H1 (cell line): Measurements from ENCODE around the gene DHRS13. TPM values are rescaled to one million over a fixed set of nuclear protein-coding genes. Genes with fewer than 3 reads are reported as not detected.

Source experiments
- CTCF ChIA-PET: fragments of 300-600 bp; sonication (Branson Sonifier 250); formaldehyde crosslinking; loops from one replicate; lab custom pipeline; 2021; ENCODE audit not compliant: partially characterized antibody; lab: Charles Lee
- POLR2A ChIA-PET: fragments of 300-600 bp; sonication (Branson Sonifier 250); formaldehyde crosslinking; loops from one replicate; lab custom pipeline; 2021; ENCODE audit warnings: inconsistent platforms; ENCODE audit not compliant: partially characterized antibody; lab: Charles Lee
- DNase-seq, 2 experiments: peaks; one replicate each; pipeline versions ENCODE4 v3.0.0 to v3.0.0-alpha.2; 2010 to 2022; ENCODE audit warnings: low spot score in 2 of 2, low read depth in 1 of 2, mixed read lengths in 1 of 2
- FAIRE-seq: peaks from 2 replicates; lab custom pipeline; 2011; peaks lifted over from hg19 to GRCh38; lab: Jason Lieb, UNC
- H2AFZ ChIP-seq: 2 replicates; pipeline ENCODE4 v1.8.1; 2012; ENCODE audit warnings: low read length, inconsistent platforms
- H2AK5ac ChIP-seq: 2 replicates; pipeline ENCODE4 v1.6.1; 2013; ENCODE audit warnings: low read depth, low read length
- H2BK120ac ChIP-seq: replicated peaks from 2 replicates; pipeline ENCODE3; 2013; ENCODE audit warnings: low read depth, low read length, inconsistent platforms
- H2BK12ac ChIP-seq: 2 replicates; pipeline ENCODE4 v1.6.1; 2013; ENCODE audit warnings: low read depth, low read length
- H2BK15ac ChIP-seq: 2 replicates; pipeline ENCODE4 v1.6.1; 2013; ENCODE audit warnings: low read length
- H2BK20ac ChIP-seq: 2 replicates; pipeline ENCODE4 v1.6.1; 2013; ENCODE audit warnings: low read length
- H2BK5ac ChIP-seq: 2 replicates; pipeline ENCODE4 v1.6.1; 2013; ENCODE audit warnings: low read depth, low read length
- H3K14ac ChIP-seq: 2 replicates; pipeline ENCODE4 v1.6.1; 2013; ENCODE audit warnings: inconsistent platforms; ENCODE audit not compliant: insufficient read length
- H3K18ac ChIP-seq: 2 replicates; pipeline ENCODE4 v1.6.1; 2013; ENCODE audit warnings: low read length; ENCODE audit errors: extremely low read depth
- H3K23ac ChIP-seq: 2 replicates; pipeline ENCODE4 v1.6.1; 2013; ENCODE audit warnings: inconsistent platforms; ENCODE audit not compliant: insufficient read length
- H3K23me2 ChIP-seq: 2 replicates; pipeline ENCODE4 v1.6.1; 2013; ENCODE audit warnings: low read depth, low read length
- H3K27ac ChIP-seq: 2 replicates; pipeline ENCODE4 v1.6.1; 2011; ENCODE audit warnings: low read depth, low read length, inconsistent platforms
- H3K27me3 ChIP-seq, 4 experiments: replicated peaks in 1 of 4; 1 replicate in 1 of 4; 2 replicates in 3 of 4; pipeline versions ENCODE4 v1.6.1 to v1.8.1; 2011 to 2013; ENCODE audit warnings: low read length in 3 of 4, mild to moderate bottlenecking in 3 of 4, inconsistent platforms in 2 of 4, mixed read lengths in 2 of 4, moderate library complexity in 1 of 4; ENCODE audit not compliant: control insufficient read depth in 3 of 4, insufficient read depth in 3 of 4; ENCODE audit errors: extremely low read depth in 1 of 4
- H3K36me3 ChIP-seq, 4 experiments: 2 replicates each; pipeline versions ENCODE4 v1.6.1 to v1.8.1; 2011 to 2013; ENCODE audit warnings: mild to moderate bottlenecking in 4 of 4, low read length in 3 of 4, moderate library complexity in 2 of 4, control low read depth in 1 of 4, inconsistent platforms in 1 of 4; ENCODE audit not compliant: insufficient read depth in 4 of 4, control insufficient read depth in 2 of 4
- H3K4ac ChIP-seq: replicated peaks from 2 replicates; pipeline ENCODE3; 2013; ENCODE audit warnings: low read length, low read depth, mixed read lengths, inconsistent platforms; ENCODE audit not compliant: insufficient read length
- H3K4me1 ChIP-seq, 4 experiments: replicated peaks in 1 of 4; 1 replicate in 1 of 4; 2 replicates in 3 of 4; pipeline versions ENCODE4 v1.6.1 to v1.8.1; 2011 to 2013; ENCODE audit warnings: low read length in 3 of 4, inconsistent platforms in 2 of 4, mixed read lengths in 1 of 4; ENCODE audit not compliant: insufficient read depth in 4 of 4, control insufficient read depth in 3 of 4
- H3K4me2 ChIP-seq, 2 experiments: 2 replicates each; pipeline versions ENCODE4 v1.6.1 to v1.8.1; 2011 to 2013; ENCODE audit warnings: low read depth in 2 of 2, low read length in 2 of 2, control low read depth in 1 of 2, inconsistent platforms in 1 of 2, mild to moderate bottlenecking in 1 of 2; ENCODE audit not compliant: insufficient read depth in 1 of 2
- H3K4me3 ChIP-seq, 4 experiments: fragments of 200-600, 300-600 bp in 1 of 4; sonication (generic), shearing (Covaris generic), sonication (Bioruptor Twin) in 1 of 4; 2 replicates each; pipeline versions ENCODE4 v1.5.1 to v1.8.1; 2011 to 2016; ENCODE audit warnings: low read length in 4 of 4, low read depth in 3 of 4, control low read depth in 2 of 4, inconsistent platforms in 2 of 4, mild to moderate bottlenecking in 2 of 4, mixed read lengths in 1 of 4, moderate library complexity in 1 of 4; ENCODE audit not compliant: insufficient read depth in 2 of 4; ENCODE audit errors: extremely low read depth in 1 of 4
- H3K56ac ChIP-seq: replicated peaks from 2 replicates; pipeline ENCODE3; 2013; ENCODE audit warnings: low read depth, mild to moderate bottlenecking, mixed read lengths, low read length, inconsistent platforms; ENCODE audit not compliant: insufficient read length
- H3K79me1 ChIP-seq: 2 replicates; pipeline ENCODE4 v1.6.1; 2013; ENCODE audit warnings: low read depth, low read length, control low read depth
- H3K79me2 ChIP-seq, 2 experiments: 2 replicates each; pipeline versions ENCODE4 v1.6.1 to v1.8.1; 2012 to 2013; ENCODE audit warnings: low read length in 2 of 2, mild to moderate bottlenecking in 2 of 2, inconsistent platforms in 1 of 2; ENCODE audit not compliant: insufficient read depth in 2 of 2, control insufficient read depth in 1 of 2
- H3K9ac ChIP-seq, 4 experiments: replicated peaks in 1 of 4; 1 replicate in 1 of 4; 2 replicates in 3 of 4; pipeline versions ENCODE4 v1.6.1 to v1.8.1; 2011 to 2013; ENCODE audit warnings: low read depth in 3 of 4, low read length in 3 of 4, control low read depth in 2 of 4, mild to moderate bottlenecking in 2 of 4, moderate library complexity in 2 of 4, inconsistent platforms in 1 of 4; ENCODE audit errors: extremely low read depth in 1 of 4
- H3K9me3 ChIP-seq, 2 experiments: 2 replicates each; pipeline versions ENCODE4 v1.6.1 to v1.8.1; 2012 to 2013; ENCODE audit warnings: mild to moderate bottlenecking in 2 of 2, moderate library complexity in 2 of 2, control low read depth in 1 of 2, inconsistent platforms in 1 of 2, low read depth in 1 of 2, low read length in 1 of 2, mixed read lengths in 1 of 2; ENCODE audit not compliant: insufficient read depth in 2 of 2
- H4K20me1 ChIP-seq, 2 experiments: replicated peaks in 1 of 2; 2 replicates each; pipeline versions ENCODE3 to v1.8.1; 2011 to 2013; ENCODE audit warnings: inconsistent platforms in 2 of 2, low read length in 2 of 2, mild to moderate bottlenecking in 1 of 2; ENCODE audit not compliant: insufficient read depth in 2 of 2, control insufficient read depth in 1 of 2
- H4K5ac ChIP-seq: 2 replicates; pipeline ENCODE4 v1.6.1; 2013; ENCODE audit warnings: low read length, low read depth, mixed read lengths, inconsistent platforms; ENCODE audit not compliant: insufficient read length
- H4K8ac ChIP-seq: 2 replicates; pipeline ENCODE4 v1.8.0; 2013; ENCODE audit warnings: mild to moderate bottlenecking, moderate library complexity, low read length, inconsistent platforms; ENCODE audit not compliant: insufficient read depth; ENCODE audit errors: extremely low read depth
- H4K91ac ChIP-seq: replicated peaks from 2 replicates; pipeline ENCODE3; 2013; ENCODE audit warnings: low read length, mixed read lengths, inconsistent platforms; ENCODE audit not compliant: insufficient read length
- CREB1 ChIP-seq: IDR thresholded peaks from 2 replicates; pipeline ENCODE4 v1.6.1; 2012; ENCODE audit warnings: inconsistent platforms
- HDAC6 ChIP-seq: IDR thresholded peaks from one replicate; pipeline ENCODE4 v1.7.1; 2012; ENCODE audit warnings: low read depth, mild to moderate bottlenecking, inconsistent platforms, low read length, moderate library complexity
- JUND ChIP-seq: IDR thresholded peaks from 2 replicates; pipeline ENCODE4 v1.6.1; 2011; ENCODE audit warnings: mild to moderate bottlenecking, improper control_type of control experiment, low read length
- KDM5A ChIP-seq: fragments of 200-600 bp; IDR thresholded peaks from 2 replicates; pipeline ENCODE4 v1.7.1; 2012; ENCODE audit warnings: mild to moderate bottlenecking, low read length, inconsistent platforms, mixed read lengths
- RAD21 ChIP-seq, 2 experiments: IDR thresholded peaks in 1 of 2; conservative IDR thresholded peaks in 1 of 2; 2 replicates each; pipeline ENCODE4 v1.6.1; 2011; ENCODE audit warnings: low read depth in 2 of 2, low read length in 2 of 2, improper control_type of control experiment in 1 of 2, inconsistent platforms in 1 of 2, mild to moderate bottlenecking in 1 of 2, moderate library complexity in 1 of 2
- SRF ChIP-seq: IDR thresholded peaks from 2 replicates; pipeline ENCODE4 v1.6.1; 2011; ENCODE audit warnings: mild to moderate bottlenecking, low read depth, low read length, moderate library complexity
- TAF1 ChIP-seq: IDR thresholded peaks from 2 replicates; pipeline ENCODE4 v1.6.1; 2011; ENCODE audit warnings: mild to moderate bottlenecking, low read depth, low read length
- USF2 ChIP-seq: IDR thresholded peaks from 2 replicates; pipeline ENCODE4 v1.6.1; 2011; ENCODE audit warnings: low read length, improper control_type of control experiment
- YY1 ChIP-seq: IDR thresholded peaks from 2 replicates; pipeline ENCODE4 v1.6.1; 2011; ENCODE audit warnings: low read depth, mild to moderate bottlenecking, low read length
- ZNF274 ChIP-seq: IDR thresholded peaks from 2 replicates; pipeline ENCODE4 v1.7.0; 2012; ENCODE audit warnings: low read length, borderline replicate concordance; ENCODE audit errors: extremely low read depth
- WGBS, 2 experiments: shearing (Covaris generic) in 1 of 2; methylation state at CpG; one replicate each; pipeline versions ENCODE4 v1.1.6 to v1.1.7; 2013 to 2015; ENCODE audit warnings: low lambda C conversion rate in 2 of 2, mixed read lengths in 2 of 2, inconsistent platforms in 1 of 2, low coverage in 1 of 2, missing lambda C conversion rate in 1 of 2; ENCODE audit not compliant: insufficient replicate concordance in 2 of 2, insufficient coverage in 1 of 2, insufficient read length in 1 of 2; ENCODE audit errors: extremely low coverage in 1 of 2, missing lambda C conversion rate in 1 of 2; 5-methylcytosine and 5-hydroxymethylcytosine counted together
- polyA plus RNA-seq, 7 experiments: library from polyadenylated mRNA; depleted of rRNA in 3 of 7; stranded (reverse) in 5 of 7; unstranded in 2 of 7; fragments of >200 nt in 5 of 7; fragments of 200-250 nt in 2 of 7; gene quantifications; 1 replicate in 5 of 7; 2 replicates in 1 of 7; 4 replicates in 1 of 7; pipeline versions ENCODE4 v1.2.1 to v1.2.3, GENCODE V29; 2011 to 2013; ENCODE audit warnings: missing spikeins in 2 of 7, mixed read lengths in 2 of 7
- total RNA-seq: library from RNA; stranded (reverse); fragmentation: NEBNext Ultra II Directional; extraction: Animal tissue kit (Norgen Biotek cat#: 25700); gene quantifications from 2 replicates; pipeline ENCODE4 v1.2.1, GENCODE V29; 2021

The DHRS13 gene
- total and polyA plus RNA-seq, 2 of the 8 experiments (the other 6 are each of a cell fraction or from before 2014, with no cell fraction given) = 23.7 to 30.0 TPM

- Histone ChIP-seq H3K4me3 (peak within 1 kb of the TSS; percentile 78 to 96 (median 93)), H4K8ac (peak within 1 kb of the TSS; percentile 96; the same call in 1 of the 2 replicates), H3K27ac (peak within 1 kb of the TSS; percentile 75; the same call in 1 of the 2 replicates), H3K9me3 (no peaks in the 10 kb centered on the region), H2AFZ (peak within 1 kb of the TSS; percentile 94), H3K56ac (peak within 1 kb of the TSS; percentile 56), H3K18ac (no peak within 1 kb of the TSS; the same call in 1 of the 2 replicates), H2BK12ac (peak within 1 kb of the TSS; percentile 78), H2BK20ac (no peak within 1 kb of the TSS), H4K5ac (peak within 1 kb of the TSS; percentile 38), H3K9ac (peak within 1 kb of the TSS in 3 of 4 experiments; percentile 87 to 90 (median 87); a peak in 6 of 7 replicates), H2BK15ac (0 out of 2 replicates have a peak within 1 kb of the TSS, but pooled peaks have one; percentile 9), H2AK5ac (no peak within 1 kb of the TSS), H3K4me1 (no peaks in the 10 kb centered on the region; a peak in 2 of 7 replicates), H3K4ac (peak within 1 kb of the TSS; percentile 0), H4K20me1 (no peaks in the 10 kb centered on the region), H3K27me3 (no peaks in the 10 kb centered on the region), H2BK120ac (peak within 1 kb of the TSS; percentile 1), H3K14ac (no peak within 1 kb of the TSS), H3K23me2 (peaks cover 2% of the 10 kb centered on the region), H4K91ac (peak within 1 kb of the TSS; percentile 38), H2BK5ac (peak within 1 kb of the TSS; percentile 69), H3K79me2 (peaks cover 0 to 6% of the 10 kb centered on the region in 2 experiments; a peak in 2 of 4 replicates), H3K23ac (no peak within 1 kb of the TSS), H3K4me2 (peak within 1 kb of the TSS; percentile 78 to 85), H3K79me1 (peaks cover 2% of the 10 kb centered on the region; the same call in 1 of the 2 replicates), H3K36me3 (peaks cover 10 to 17% (median 13%) of the 10 kb centered on the region in 4 experiments; a peak in 7 of 8 replicates)
- DNase-seq (peak in 1 of 2 experiments; percentile 90), FAIRE-seq (peak; percentile 81)
- ChIA-PET CTCF (interaction anchor here (0.8 to 1.5 kb wide), 5 partner anchors 9 to 105 kb away, joined by 3 to 6 read pairs (median 3); no protein-coding TSS in a partner anchor), POLR2A (interaction anchor here (1.0 to 1.3 kb wide), 4 partner anchors 34 to 135 kb away, joined by 3 to 6 read pairs (median 4); partner anchors contain the start of gene RPL23A)
- WGBS, 2 experiments = 5% methylated on average over 42 of the region's 42 CpGs; no CpG with 5 or more reads in 1 of the 2 experiments
- TF ChIP-seq YY1 = peak; percentile 99
- TF ChIP-seq SRF = no peak
- TF ChIP-seq JUND = no peak
- TF ChIP-seq RAD21 (IDR thresholded peaks at IDR 0.05 in 1 of 2, conservative IDR thresholded peaks at IDR 0.05 in 1 of 2; ENCODE audit: low read depth in 2 of 2, low read length in 2 of 2) = no peak
- no peak for TF ChIP-seq HDAC6
- TF ChIP-seq CREB1 = no peak
- no peak for TF ChIP-seq USF2
- peak; percentile 99 for TF ChIP-seq KDM5A
- no peak for TF ChIP-seq ZNF274
- peak; percentile 93 for TF ChIP-seq TAF1
These were observed 48.2 kb downstream of the DHRS13 start, which contains the start of gene ERAL1 for GRCh38 chr17:28854457-28855335. TSS of gene ERAL1 (plus strand) at chr17:28855016. CDS start at chr17:28855035, 19 bp downstream.
